ENCODE results near the gene DLG1. TPM values are rescaled to one million over a fixed set of nuclear protein-coding genes. Genes with fewer than 3 reads are reported as not detected.

Gene DLG1
- total RNA-seq, 4 donors from 2014 or later, result 71.4 to 90.4 (median 80.9) TPM

DNA sequence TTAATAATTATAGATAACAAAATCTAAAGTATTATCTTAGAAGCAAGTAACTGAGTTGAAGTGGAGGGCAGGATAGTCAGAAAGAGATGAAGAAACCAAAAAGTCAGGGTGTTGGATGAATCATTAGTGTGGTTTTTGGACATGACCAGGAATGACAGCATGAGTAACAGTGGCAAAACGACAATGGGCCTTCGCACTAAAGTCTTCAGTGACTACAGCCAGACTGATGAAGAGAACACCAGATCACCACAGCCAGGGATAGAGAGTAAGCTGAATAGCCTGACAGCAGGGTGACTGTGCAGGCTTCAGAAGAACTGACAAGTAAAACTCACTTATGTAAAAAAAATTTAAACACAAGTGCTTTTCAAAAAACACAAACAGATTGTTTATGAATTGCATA is 172.8 kb downstream of the DLG1 start:
- Histone ChIP-seq H3K9me3 (no peaks in the 10 kb centered on the region), H3K4me1 (no peaks in the 10 kb centered on the region), H3K4me3 (no peak overlapping the region), H3K27me3 (no peaks in the 10 kb centered on the region), H3K36me3 (peaks cover 0 to 45% of the 10 kb centered on the region in 2 donors), H3K27ac (no peak overlapping the region)
- no peak for ATAC-seq
- WGBS, 2 donors (ENCODE audit: low coverage in 1 of 2), result 60 to 71% methylated on average over 1 to 2 of the region's 2 CpGs
- TF ChIP-seq POLR2A (IDR thresholded peaks at IDR 0.05) (no peak), EP300 (IDR thresholded peaks at IDR 0.05) (no peak), POLR2AphosphoS5 (IDR thresholded peaks at IDR 0.05) (no peak)
- TF ChIP-seq, protein P1, sequence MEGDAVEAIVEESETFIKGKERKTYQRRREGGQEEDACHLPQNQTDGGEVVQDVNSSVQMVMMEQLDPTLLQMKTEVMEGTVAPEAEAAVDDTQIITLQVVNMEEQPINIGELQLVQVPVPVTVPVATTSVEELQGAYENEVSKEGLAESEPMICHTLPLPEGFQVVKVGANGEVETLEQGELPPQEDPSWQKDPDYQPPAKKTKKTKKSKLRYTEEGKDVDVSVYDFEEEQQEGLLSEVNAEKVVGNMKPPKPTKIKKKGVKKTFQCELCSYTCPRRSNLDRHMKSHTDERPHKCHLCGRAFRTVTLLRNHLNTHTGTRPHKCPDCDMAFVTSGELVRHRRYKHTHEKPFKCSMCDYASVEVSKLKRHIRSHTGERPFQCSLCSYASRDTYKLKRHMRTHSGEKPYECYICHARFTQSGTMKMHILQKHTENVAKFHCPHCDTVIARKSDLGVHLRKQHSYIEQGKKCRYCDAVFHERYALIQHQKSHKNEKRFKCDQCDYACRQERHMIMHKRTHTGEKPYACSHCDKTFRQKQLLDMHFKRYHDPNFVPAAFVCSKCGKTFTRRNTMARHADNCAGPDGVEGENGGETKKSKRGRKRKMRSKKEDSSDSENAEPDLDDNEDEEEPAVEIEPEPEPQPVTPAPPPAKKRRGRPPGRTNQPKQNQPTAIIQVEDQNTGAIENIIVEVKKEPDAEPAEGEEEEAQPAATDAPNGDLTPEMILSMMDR (IDR thresholded peaks at IDR 0.05), result no peak

DNA sequence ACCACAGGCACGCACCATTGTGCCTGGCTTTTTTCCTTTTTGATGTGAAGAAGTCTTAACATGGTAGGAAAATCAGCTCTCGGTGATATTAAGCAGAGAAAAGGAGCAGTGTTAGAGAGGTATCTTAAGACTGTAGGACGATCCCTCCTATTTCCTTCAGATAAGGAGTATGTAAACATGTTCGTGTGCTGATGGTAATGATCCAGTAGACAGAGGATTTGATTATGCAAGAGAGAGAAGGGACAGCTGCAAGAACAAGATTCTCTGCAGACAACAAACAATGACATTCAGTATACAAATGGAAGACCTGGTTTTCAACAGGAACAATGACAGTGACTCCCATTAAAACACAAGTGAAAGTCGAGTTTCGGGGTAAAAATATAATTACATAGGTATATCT is 173.7 kb downstream of the DLG1 start:
- ATAC-seq, result no peak
- Histone ChIP-seq H3K36me3 (peaks cover 0 to 39% of the 10 kb centered on the region in 2 donors), H3K9me3 (no peaks in the 10 kb centered on the region), H3K4me3 (no peak overlapping the region), H3K27me3 (no peaks in the 10 kb centered on the region), H3K4me1 (no peaks in the 10 kb centered on the region), H3K27ac (no peak overlapping the region)
- 82 to 90% methylated on average over 5 to 6 of the region's 6 CpGs for WGBS, 2 donors (ENCODE audit: low coverage in 1 of 2)
- TF ChIP-seq POLR2AphosphoS5 (IDR thresholded peaks at IDR 0.05), result no peak
- TF ChIP-seq POLR2A (IDR thresholded peaks at IDR 0.05), result no peak
- no peak for TF ChIP-seq EP300 (IDR thresholded peaks at IDR 0.05)
- TF ChIP-seq, protein P1 (IDR thresholded peaks at IDR 0.05), result no peak

DNA sequence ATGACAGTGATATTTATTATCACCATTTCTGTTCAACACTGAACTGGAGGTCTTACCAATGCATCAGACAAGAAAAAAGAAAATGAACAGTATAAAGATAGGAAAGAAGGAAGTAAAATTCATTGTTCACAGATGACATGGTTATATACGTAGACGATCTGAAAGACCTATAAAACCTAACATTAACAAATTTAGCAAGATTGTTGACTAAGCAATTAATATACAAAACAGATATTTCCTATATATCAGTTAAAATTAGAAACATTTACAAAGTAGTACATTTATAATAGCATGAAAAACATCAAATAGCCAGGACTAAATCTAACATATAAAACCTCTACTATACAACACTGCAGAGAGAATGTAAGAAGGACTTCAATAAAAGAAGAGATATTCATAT is 176.0 kb downstream of the DLG1 start:
- no peaks in the 10 kb centered on the region for H3K4me1 ChIP-seq
- TF ChIP-seq POLR2A (IDR thresholded peaks at IDR 0.05) (no peak), EP300 (IDR thresholded peaks at IDR 0.05) (no peak), POLR2AphosphoS5 (IDR thresholded peaks at IDR 0.05) (no peak)
- TF ChIP-seq, protein P1 (IDR thresholded peaks at IDR 0.05), result no peak
- peaks cover 0 to 28% of the 10 kb centered on the region in 2 donors for H3K36me3 ChIP-seq
- no peaks in the 10 kb centered on the region for H3K9me3 ChIP-seq
- no peak overlapping the region for H3K4me3 ChIP-seq
- no peak overlapping the region for H3K27ac ChIP-seq
- ATAC-seq, result no peak
- H3K27me3 ChIP-seq, result no peaks in the 10 kb centered on the region
- 47 to 57% methylated on average over 2 of the region's 2 CpGs for WGBS, 2 donors (ENCODE audit: low coverage in 1 of 2)

DNA sequence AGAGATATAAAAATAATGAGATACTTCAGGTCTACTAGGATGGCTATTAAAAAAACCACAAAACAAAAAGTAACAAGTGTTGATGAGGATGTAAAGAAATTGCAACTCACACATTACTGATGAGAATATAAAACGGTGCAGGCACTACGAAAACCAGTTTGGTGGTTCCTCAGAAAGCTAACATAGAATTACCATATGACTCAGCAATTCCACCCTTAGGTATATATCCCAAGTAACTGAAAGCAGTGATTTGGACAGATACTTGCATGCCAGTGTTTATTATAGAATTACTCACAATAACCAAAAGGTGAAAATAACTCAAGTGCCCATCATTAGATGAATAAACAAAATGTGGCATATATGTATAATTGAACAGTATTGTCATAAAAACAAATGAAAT is 181.3 kb downstream of the DLG1 start:
- H3K4me3 ChIP-seq, result no peak overlapping the region
- peaks cover 0 to 45% of the 10 kb centered on the region in 2 donors for H3K36me3 ChIP-seq
- no peak overlapping the region for H3K27ac ChIP-seq
- 81 to 86% methylated on average over 2 of the region's 2 CpGs for WGBS, 2 donors (ENCODE audit: low coverage in 1 of 2)
- no peak for ATAC-seq
- no peak for TF ChIP-seq POLR2A (IDR thresholded peaks at IDR 0.05)
- no peak for TF ChIP-seq EP300 (IDR thresholded peaks at IDR 0.05)
- H3K9me3 ChIP-seq, result no peaks in the 10 kb centered on the region
- no peaks in the 10 kb centered on the region for H3K4me1 ChIP-seq
- no peaks in the 10 kb centered on the region for H3K27me3 ChIP-seq

DNA sequence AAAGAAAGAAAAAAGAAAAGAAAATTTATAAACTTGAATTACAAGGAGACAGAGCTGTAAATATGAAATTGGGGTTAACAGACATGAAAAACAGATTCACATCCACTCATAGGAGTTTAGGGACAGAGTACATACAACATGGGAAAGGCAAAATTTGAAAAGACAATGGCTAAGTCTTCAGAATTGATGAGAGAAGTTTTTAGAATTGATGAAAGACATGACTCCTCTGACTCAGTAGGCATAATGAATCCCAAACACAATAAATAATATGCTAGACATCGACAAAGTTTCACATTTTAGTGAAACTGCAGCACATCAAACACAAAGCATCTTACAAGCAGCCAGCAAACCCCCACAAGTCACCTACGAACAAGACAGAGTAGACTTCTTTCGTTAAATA is 184.4 kb downstream of the DLG1 start:
- TF ChIP-seq POLR2A (IDR thresholded peaks at IDR 0.05) (no peak), POLR2AphosphoS5 (IDR thresholded peaks at IDR 0.05) (no peak), EP300 (IDR thresholded peaks at IDR 0.05) (no peak)
- TF ChIP-seq, protein P1 (IDR thresholded peaks at IDR 0.05), result no peak
- 83 to 97% methylated on average over 2 to 3 of the region's 3 CpGs for WGBS, 2 donors (ENCODE audit: low coverage in 1 of 2)

More for the DNA sequence above, 184.4 kb downstream of the DLG1 start:
- no peak for ATAC-seq
- Histone ChIP-seq H3K9me3 (no peaks in the 10 kb centered on the region), H3K4me1 (no peaks in the 10 kb centered on the region), H3K36me3 (peaks cover 0 to 55% of the 10 kb centered on the region in 2 donors), H3K27me3 (no peaks in the 10 kb centered on the region), H3K27ac (no peak overlapping the region), H3K4me3 (no peak overlapping the region)
